ENCODE results near the gene AUTS2.

GRCh38 chr7:70439651-70440050 lies 841.4 kb downstream of the AUTS2 start:
- TF ChIP-seq EZH2 (IDR thresholded peaks at IDR 0.05; ENCODE audit: insufficient read depth, poor library complexity, severe bottlenecking) (no peak), EZH2phosphoT487 (IDR thresholded peaks at IDR 0.05; ENCODE audit: insufficient read depth, low read depth) (no peak)

All from GM23248 (cell line).